NCI-H460 (cell line): ENCODE data around the gene AGMAT. TPM values are rescaled to one million over a fixed set of nuclear protein-coding genes. Genes with fewer than 3 reads are reported as not detected.
A peak's percentile ranks its signal among the peaks of the same experiment; 100 is the strongest.

Source experiments
- DNase-seq: peaks from one replicate; pipeline ENCODE4 v3.0.0-alpha.2; 2016; ENCODE audit warnings: low read depth; ENCODE audit errors: extremely low read depth
- total RNA-seq: library from RNA; depleted of rRNA; stranded (reverse); fragments of >200 nt; shearing (Covaris generic); gene quantifications from 2 replicates; pipeline ENCODE4 v1.2.3, GENCODE V29; 2014

AGMAT gene
- total RNA-seq, 1 experiment from 2014 or later = 4.2 TPM

GRCh38 chr1:15570861-15571260 is 14.0 kb downstream of the AGMAT start:
- DNase-seq = no peak

- DNase-seq = no peak
These were observed 16.3 kb downstream of the AGMAT start for GRCh38 chr1:15568387-15569073.

GRCh38 chr1:15559189-15559810 is 25.6 kb downstream of the AGMAT start:
- no peak for DNase-seq

GRCh38 chr1:15558516-15558915 is 26.3 kb downstream of the AGMAT start:
- DNase-seq = no peak

GRCh38 chr1:15557594-15557993 is 27.3 kb downstream of the AGMAT start:
- no peak for DNase-seq

- no peak for DNase-seq
These were observed 27.8 kb downstream of the AGMAT start for GRCh38 chr1:15557008-15557407.

- no peak for DNase-seq
These were observed 34.3 kb downstream of the AGMAT start for GRCh38 chr1:15550573-15550972.

GRCh38 chr1:15546641-15547040 is 38.2 kb downstream of the AGMAT start:
- DNase-seq = no peak

- no peak for DNase-seq
These were observed 41.0 kb downstream of the AGMAT start for GRCh38 chr1:15543589-15544568.

GRCh38 chr1:15543251-15543588 is 41.6 kb downstream of the AGMAT start:
- DNase-seq = no peak

GRCh38 chr1:15542388-15543250 is 42.2 kb downstream of the AGMAT start:
- no peak for DNase-seq

- DNase-seq = no peak
These were observed 43.5 kb downstream of the AGMAT start for GRCh38 chr1:15541231-15541792.

GRCh38 chr1:15540186-15540585 is 44.7 kb downstream of the AGMAT start:
- no peak for DNase-seq

GRCh38 chr1:15538771-15539170 is 46.1 kb downstream of the AGMAT start:
- DNase-seq = no peak

- no peak for DNase-seq
These were observed 53.2 kb downstream of the AGMAT start for GRCh38 chr1:15531682-15532081.

- no peak for DNase-seq
These were observed 53.8 kb downstream of the AGMAT start for GRCh38 chr1:15531003-15531402.

- peak; percentile 99 for DNase-seq
These were observed 58.1 kb downstream of the AGMAT start, which contains the start of gene DNAJC16 for GRCh38 chr1:15526490-15527339. DNAJC16 (plus strand) TSS chr1:15526848; CDS start chr1:15529106, 2,258 bp downstream.

GRCh38 chr1:15526021-15526489 is 58.8 kb downstream of the AGMAT start:
- DNase-seq = no peak
